ENCODE results near the gene COQ5.

COQ5 gene

DNA sequence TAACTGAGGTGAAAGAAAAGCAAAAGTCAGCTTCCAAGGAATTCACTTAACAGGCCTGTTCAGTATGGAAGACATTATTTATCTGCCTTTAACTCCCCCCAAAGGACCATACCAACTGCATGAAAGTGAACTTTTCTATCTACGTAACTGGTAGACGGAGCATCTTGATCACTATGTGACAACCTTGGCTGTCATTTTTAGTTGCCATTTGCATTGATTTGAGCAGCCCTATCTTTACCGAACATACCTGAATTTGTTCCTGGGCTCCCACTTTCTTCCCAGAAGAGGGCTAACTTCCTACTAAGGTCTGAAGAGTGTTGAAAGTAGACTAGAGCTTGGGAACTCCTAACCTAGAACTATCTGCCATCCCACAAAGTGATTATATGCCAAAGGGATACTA is 68.8 kb downstream of the COQ5 start:
- H3K4me3 ChIP-seq (ENCODE audit: low read depth in 1 of 5, low read length in 5 of 5) = no peak overlapping the region
- peaks cover 38 to 90% (median 79%) of the 10 kb centered on the region in 5 donors for H3K36me3 ChIP-seq (ENCODE audit: control insufficient read depth in 5 of 5, insufficient read depth in 5 of 5, low read length in 5 of 5)
- H3K27ac ChIP-seq (ENCODE audit: low read depth, low read length) = no peak overlapping the region
- H3K9me3 ChIP-seq (ENCODE audit: control insufficient read depth in 5 of 5, low read length in 5 of 5) = no peaks in the 10 kb centered on the region
- no peak overlapping the region for H3K9ac ChIP-seq (ENCODE audit: low read length in 5 of 5)
- H3K4me1 ChIP-seq (ENCODE audit: control insufficient read depth in 5 of 5, insufficient read depth in 5 of 5, low read length in 5 of 5) = no peaks in the 10 kb centered on the region
- H3K27me3 ChIP-seq (ENCODE audit: control insufficient read depth in 5 of 5, insufficient read depth in 4 of 5, low read length in 5 of 5) = no peaks in the 10 kb centered on the region

- Histone ChIP-seq H3K27me3 (ENCODE audit: control insufficient read depth in 5 of 5, insufficient read depth in 4 of 5, low read length in 5 of 5) (no peaks in the 10 kb centered on the region), H3K9me3 (ENCODE audit: control insufficient read depth in 5 of 5, low read length in 5 of 5) (no peaks in the 10 kb centered on the region), H3K4me3 (ENCODE audit: low read depth in 1 of 5, low read length in 5 of 5) (no peak overlapping the region), H3K4me1 (ENCODE audit: control insufficient read depth in 5 of 5, insufficient read depth in 5 of 5, low read length in 5 of 5) (no peaks in the 10 kb centered on the region), H3K36me3 (ENCODE audit: control insufficient read depth in 5 of 5, insufficient read depth in 5 of 5, low read length in 5 of 5) (peaks cover 17 to 71% (median 53%) of the 10 kb centered on the region in 5 donors), H3K9ac (ENCODE audit: low read length in 5 of 5) (peak overlapping the region in 1 of 5 donors; percentile 30), H3K27ac (ENCODE audit: low read depth, low read length) (no peak overlapping the region)
Observed at GRCh38 chr12:120457133-120457532, 71.8 kb downstream of the COQ5 start.

- H3K9ac ChIP-seq (ENCODE audit: low read length in 5 of 5) = no peak overlapping the region
- no peaks in the 10 kb centered on the region for H3K9me3 ChIP-seq (ENCODE audit: control insufficient read depth in 5 of 5, low read length in 5 of 5)
- H3K4me3 ChIP-seq (ENCODE audit: low read depth in 1 of 5, low read length in 5 of 5) = no peak overlapping the region
- no peaks in the 10 kb centered on the region for H3K27me3 ChIP-seq (ENCODE audit: control insufficient read depth in 5 of 5, insufficient read depth in 4 of 5, low read length in 5 of 5)
- H3K4me1 ChIP-seq (ENCODE audit: control insufficient read depth in 5 of 5, insufficient read depth in 5 of 5, low read length in 5 of 5) = no peaks in the 10 kb centered on the region
- H3K36me3 ChIP-seq (ENCODE audit: control insufficient read depth in 5 of 5, insufficient read depth in 5 of 5, low read length in 5 of 5) = peaks cover 15 to 56% (median 43%) of the 10 kb centered on the region in 5 donors
- H3K27ac ChIP-seq (ENCODE audit: low read depth, low read length) = no peak overlapping the region
Observed at GRCh38 chr12:120455302-120455701, 73.7 kb downstream of the COQ5 start.

DNA sequence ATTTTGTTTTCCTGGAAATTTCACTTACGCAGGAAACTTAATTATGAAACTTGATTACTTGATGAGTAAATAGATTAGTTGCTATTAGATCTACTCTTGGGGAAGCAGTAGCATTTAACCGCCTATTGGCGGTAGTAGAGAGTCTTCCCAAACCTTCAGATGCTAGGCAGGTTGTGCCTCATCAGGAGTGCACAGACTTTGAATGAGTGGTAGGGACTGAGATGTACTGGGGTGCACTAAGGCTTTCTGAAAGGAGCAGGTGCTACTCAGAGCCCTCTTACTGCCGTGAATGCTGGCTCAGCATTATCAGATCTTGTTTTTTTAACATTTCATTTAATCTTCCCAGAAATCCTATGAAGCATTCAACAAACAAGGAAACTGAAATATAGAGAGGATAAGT is 75.0 kb downstream of the COQ5 start:
- Histone ChIP-seq H3K36me3 (ENCODE audit: control insufficient read depth in 5 of 5, insufficient read depth in 5 of 5, low read length in 5 of 5) (peaks cover 9 to 46% (median 32%) of the 10 kb centered on the region in 5 donors), H3K9me3 (ENCODE audit: control insufficient read depth in 5 of 5, low read length in 5 of 5) (no peaks in the 10 kb centered on the region), H3K9ac (ENCODE audit: low read length in 5 of 5) (no peak overlapping the region), H3K4me1 (ENCODE audit: control insufficient read depth in 5 of 5, insufficient read depth in 5 of 5, low read length in 5 of 5) (no peaks in the 10 kb centered on the region), H3K27ac (ENCODE audit: low read depth, low read length) (no peak overlapping the region), H3K27me3 (ENCODE audit: control insufficient read depth in 5 of 5, insufficient read depth in 4 of 5, low read length in 5 of 5) (no peaks in the 10 kb centered on the region), H3K4me3 (ENCODE audit: low read depth in 1 of 5, low read length in 5 of 5) (no peak overlapping the region)
